GM19395 (cell line): ENCODE measurements around the gene STAC2.

Experiments
- ATAC-seq: cut with Tn5 transposase; IDR thresholded peaks from one replicate; pipeline ENCODE4 v1.9.1; 2021; ENCODE audit warnings: mild to moderate bottlenecking, moderate library complexity; ENCODE audit not compliant: unreplicated experiment

STAC2 gene

GRCh38 chr17:39235555-39236449, 10.1 kb upstream of the STAC2 start:
- no peak for ATAC-seq

- ATAC-seq: no peak
These were observed 6.1 kb upstream of the STAC2 start for GRCh38 chr17:39231591-39232551.

DNA sequence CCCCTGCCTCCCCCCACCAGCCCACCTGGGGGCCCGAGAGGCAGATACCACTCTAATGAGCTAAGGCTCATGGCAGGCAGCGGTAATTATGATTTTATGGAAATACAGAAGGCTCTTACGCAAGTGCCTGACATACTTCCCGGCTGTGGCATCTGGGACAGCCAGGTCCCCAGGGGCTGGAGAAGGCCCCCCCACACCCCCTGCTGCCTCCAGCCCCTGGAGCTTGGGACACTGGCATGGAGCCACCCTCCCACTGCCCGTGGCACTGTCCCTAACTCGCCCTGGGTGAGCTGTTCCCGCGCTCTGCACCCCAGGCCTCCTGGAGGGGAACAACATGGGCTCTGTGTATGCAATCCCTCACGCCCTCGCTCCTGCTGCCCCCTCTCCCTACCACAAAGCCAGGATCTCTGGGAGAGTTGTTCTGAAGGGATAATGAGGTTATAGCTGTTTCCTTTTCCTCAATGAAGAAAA, 5.4 kb upstream of the STAC2 start:
- no peak for ATAC-seq

- no peak for ATAC-seq
These were observed 4.6 kb upstream of the STAC2 start for GRCh38 chr17:39230361-39230760.

- ATAC-seq: no peak
These were observed 3.6 kb upstream of the STAC2 start for GRCh38 chr17:39229274-39229913.

DNA sequence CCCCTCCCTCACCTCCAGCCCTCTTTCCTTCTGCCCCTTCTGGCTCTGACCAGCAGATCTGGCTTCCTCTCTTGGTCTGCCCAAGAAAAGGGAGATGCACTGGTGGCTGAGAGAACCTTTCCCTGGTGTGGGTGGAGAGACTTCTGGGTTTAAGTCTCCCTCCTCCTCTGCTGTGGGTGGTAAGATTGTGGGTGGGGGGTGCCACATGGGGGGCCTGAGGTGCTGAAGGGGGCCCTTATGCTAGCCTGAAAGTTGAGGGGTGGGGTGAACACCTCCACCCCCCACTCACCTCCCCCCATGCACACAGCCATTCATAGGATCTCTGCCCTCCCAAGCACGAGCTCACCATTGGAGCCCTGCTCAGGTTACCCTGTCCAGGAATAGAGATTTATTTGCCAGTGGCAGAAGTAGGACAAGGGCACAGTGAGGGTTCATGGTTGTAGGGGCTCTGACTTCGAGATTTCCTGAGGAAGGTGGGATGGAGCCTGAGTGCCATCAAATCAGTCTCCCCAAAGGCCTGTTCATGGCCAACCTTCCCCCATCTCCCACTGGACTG, 1.7 kb upstream of the STAC2 start:
- ATAC-seq: no peak

GRCh38 chr17:39225959-39226683, 376 bp upstream of the STAC2 start:
- no peak for ATAC-seq

DNA sequence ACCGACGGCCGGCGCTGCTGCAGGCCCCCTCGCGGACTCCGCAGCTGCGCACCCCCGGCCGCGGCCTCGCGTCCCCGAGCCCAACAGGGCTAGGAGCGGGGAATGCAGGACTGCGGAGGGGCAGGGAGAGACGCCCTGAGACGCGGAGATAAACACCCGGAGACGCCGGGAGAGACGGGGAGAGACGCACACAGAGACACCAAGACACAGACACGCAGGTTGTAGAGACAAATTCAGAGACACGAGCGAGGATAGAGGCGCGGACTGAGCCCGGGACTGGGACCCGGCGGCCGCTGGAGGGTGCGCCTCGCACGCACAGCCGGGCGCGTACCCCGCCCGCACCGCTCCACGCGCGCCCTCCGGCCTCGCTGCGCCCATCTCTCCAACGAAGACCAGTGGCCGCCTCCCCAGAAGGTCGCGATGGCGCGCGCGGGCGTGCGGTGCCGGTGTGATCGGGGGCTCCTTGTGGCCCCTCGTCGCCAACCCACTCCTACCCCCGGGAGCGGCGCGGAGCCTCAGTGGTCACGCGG, 902 bp downstream of the STAC2 start:
- no peak for ATAC-seq

GRCh38 chr17:39223907-39224777, 1.6 kb downstream of the STAC2 start:
- ATAC-seq: no peak

DNA sequence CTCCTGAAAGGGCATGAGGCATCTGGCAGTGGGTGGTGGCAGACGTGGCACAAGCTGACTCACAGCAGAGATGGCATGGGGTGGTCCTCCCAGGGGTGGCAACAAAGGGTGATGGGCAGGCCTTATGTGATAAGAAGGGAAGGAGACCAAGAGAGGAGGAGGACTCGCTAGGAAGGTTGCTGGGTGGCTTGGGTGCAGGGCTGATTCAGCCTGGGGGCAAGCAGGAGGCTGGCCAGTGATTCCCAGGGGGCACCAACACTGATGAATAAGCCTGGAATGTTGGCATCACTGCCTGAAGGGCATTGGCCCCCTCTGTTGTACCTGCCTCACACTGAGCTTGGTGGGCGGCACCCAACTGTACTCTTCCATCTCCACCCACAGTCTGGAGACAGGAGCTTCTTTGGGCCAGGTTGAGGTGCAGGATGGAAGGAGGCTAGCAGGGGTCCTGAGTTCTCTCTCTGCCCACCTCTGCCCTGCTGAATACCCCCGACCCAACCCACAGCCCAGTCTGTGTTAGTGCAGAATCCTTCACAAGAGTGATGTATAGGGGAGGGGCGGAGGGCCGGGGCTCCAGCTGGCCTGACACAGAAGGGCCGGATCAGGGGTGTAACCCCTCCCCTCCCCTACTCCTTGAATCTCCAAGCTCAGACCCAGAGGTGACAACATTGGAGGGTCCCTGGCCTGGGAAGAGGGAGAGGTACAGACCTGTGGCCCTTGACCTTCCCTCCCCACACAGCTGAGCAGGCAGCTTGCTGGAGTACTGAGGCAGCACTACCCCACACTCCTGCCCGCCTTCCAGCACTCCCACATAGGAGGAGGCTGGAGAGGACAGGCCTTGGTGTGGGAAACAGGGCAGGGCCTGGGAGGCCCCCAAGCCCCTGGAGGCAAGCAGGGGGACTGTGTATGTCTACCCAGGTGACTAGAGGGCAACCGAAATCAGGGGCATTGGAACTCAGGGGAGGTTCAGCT, 2.6 kb downstream of the STAC2 start:
- no peak for ATAC-seq

- no peak for ATAC-seq
These were observed 3.6 kb downstream of the STAC2 start for GRCh38 chr17:39222151-39222550.

DNA sequence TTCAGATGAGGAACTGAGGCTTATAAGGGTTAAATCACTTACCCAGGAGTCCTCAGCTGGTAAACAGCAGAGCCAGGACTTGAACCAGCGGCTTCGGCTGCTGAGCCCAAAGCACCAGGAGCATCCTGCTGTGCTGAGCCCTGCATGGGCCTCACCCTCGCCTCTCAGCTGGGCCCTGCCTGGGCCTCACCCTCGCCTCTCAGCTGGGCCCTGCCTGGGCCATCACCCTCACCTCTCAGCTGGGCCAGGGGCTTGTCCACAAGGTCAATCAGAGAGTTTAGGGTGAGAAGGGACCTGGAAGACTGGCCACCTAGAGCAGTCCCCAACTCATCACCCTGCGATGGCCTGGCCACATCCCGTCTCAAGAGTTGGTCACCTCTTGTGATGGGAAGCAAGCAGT, 4.2 kb downstream of the STAC2 start:
- ATAC-seq: no peak

GRCh38 chr17:39219647-39220154, 6.0 kb downstream of the STAC2 start:
- no peak for ATAC-seq

- no peak for ATAC-seq
These were observed 6.8 kb downstream of the STAC2 start for GRCh38 chr17:39218906-39219305.

DNA sequence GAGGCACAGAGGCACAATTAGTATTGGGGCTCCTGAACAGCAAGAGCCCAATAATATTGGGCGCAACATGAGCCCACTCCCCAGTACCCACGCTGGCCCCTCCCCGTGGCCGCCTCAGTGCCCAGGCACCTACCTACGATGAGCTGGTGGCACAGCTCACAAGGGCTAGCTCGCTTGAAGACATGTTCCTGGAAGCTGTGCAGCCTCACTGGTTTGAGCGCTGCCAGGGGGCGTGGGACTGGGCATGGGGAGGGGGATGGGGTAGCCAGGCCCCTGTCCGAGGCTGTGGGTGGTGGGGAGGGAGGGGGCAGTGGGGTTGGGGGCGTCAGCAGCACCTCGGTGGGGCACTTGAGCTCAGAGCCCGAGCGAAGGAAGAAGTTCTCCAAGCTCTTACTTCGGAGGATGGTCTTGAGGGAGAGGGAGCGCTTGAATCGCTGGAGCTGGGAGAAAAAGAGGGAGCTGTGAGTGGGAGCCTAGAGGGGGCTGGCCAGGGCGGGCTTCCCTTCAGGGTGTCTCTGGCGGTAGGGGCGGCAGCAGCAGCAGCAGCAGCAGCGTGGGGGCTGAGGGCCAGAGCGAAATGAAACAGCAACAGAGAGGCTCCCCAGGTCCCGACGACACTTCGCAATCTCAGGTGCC, 7.9 kb downstream of the STAC2 start:
- ATAC-seq: no peak

GRCh38 chr17:39213852-39214251, 11.9 kb downstream of the STAC2 start:
- no peak for ATAC-seq

- no peak for ATAC-seq
These were observed 12.8 kb downstream of the STAC2 start for GRCh38 chr17:39212841-39213480.
